Measurements from ENCODE around the gene IER3IP1. TPM values are rescaled to one million over a fixed set of nuclear protein-coding genes. Genes with fewer than 3 reads are reported as not detected.

Gene IER3IP1
- total and polyA plus RNA-seq, 2 donors (not counting 1 experiment from before 2014, with no cell fraction given), result 2.4 to 8.7 TPM

- no peaks in the 10 kb centered on the region for H3K36me3 ChIP-seq (replicated peaks in 1 of 2; ENCODE audit: control extremely low read depth in 1 of 2, control insufficient read depth in 1 of 2, extremely low read depth in 1 of 2, insufficient read depth in 2 of 2, low read length in 1 of 2)
- peaks cover 16% of the 10 kb centered on the region for H4K20me1 ChIP-seq (ENCODE audit: control insufficient read depth, insufficient read depth, low read length, poor library complexity, severe bottlenecking)
- H3K27me3 ChIP-seq (replicated peaks in 1 of 4; ENCODE audit: control extremely low read depth in 1 of 4, control insufficient read depth in 3 of 4, insufficient read depth in 4 of 4, low read length in 3 of 4), result no peaks in the 10 kb centered on the region
- H3K27ac ChIP-seq (ENCODE audit: low read length in 2 of 2), result no peak overlapping the region
- H3K4me1 ChIP-seq (ENCODE audit: control insufficient read depth in 2 of 2, insufficient read depth in 2 of 2, low read length in 2 of 2), result peaks cover 0 to under 1% of the 10 kb centered on the region in 2 donors
- no peak overlapping the region for H2AFZ ChIP-seq (ENCODE audit: insufficient read depth, low read depth, low read length, poor library complexity, severe bottlenecking)
- TF ChIP-seq EZH2 (IDR thresholded peaks at IDR 0.05; ENCODE audit: borderline replicate concordance, insufficient read depth, low read depth, low read length, poor library complexity, severe bottlenecking) (no peak), CTCF (IDR thresholded peaks at IDR 0.05) (no peak)
- Mint-ChIP-seq H3K4me1 (peaks cover 13% of the 10 kb centered on the region), H3K27ac (no peak overlapping the region), H3K4me3 (no peak overlapping the region), H3K9me3 (ENCODE audit: insufficient read depth) (no peaks in the 10 kb centered on the region), H3K27me3 (no peaks in the 10 kb centered on the region)
- no peak overlapping the region for H3K4me2 ChIP-seq (replicated peaks; ENCODE audit: low read depth, low read length, poor library complexity, severe bottlenecking)
- ChIA-PET POLR2A (no interaction called here), CTCF (no interaction called here)
- H3K9ac ChIP-seq (ENCODE audit: low read length), result no peak overlapping the region
- no peak overlapping the region for H3K4me3 ChIP-seq (ENCODE audit: control extremely low read depth in 1 of 5, extremely low read depth in 1 of 5, insufficient read depth in 1 of 5, low read depth in 2 of 5, low read length in 4 of 5)
- no peak for DNase-seq
- no peak for ATAC-seq (ENCODE audit: low read depth)
- peaks cover 63% of the 10 kb centered on the region for H3K79me2 ChIP-seq (ENCODE audit: control insufficient read depth, insufficient read depth, low read length)
- intact Hi-C loops (cut with micrococcal nuclease), result no loop called here
- no peaks in the 10 kb centered on the region for H3K9me3 ChIP-seq (ENCODE audit: control extremely low read depth in 1 of 3, control insufficient read depth in 2 of 3, insufficient read depth in 1 of 3, low read length in 2 of 3)
These were observed 7.7 kb downstream of the IER3IP1 start for GRCh38 chr18:47168509-47168908.

- H3K4me3 Mint-ChIP-seq, result no peak overlapping the region
- Histone ChIP-seq H3K9me3 (ENCODE audit: control extremely low read depth in 1 of 3, control insufficient read depth in 2 of 3, insufficient read depth in 1 of 3, low read length in 2 of 3) (no peaks in the 10 kb centered on the region), H3K27me3 (replicated peaks in 1 of 4; ENCODE audit: control extremely low read depth in 1 of 4, control insufficient read depth in 3 of 4, insufficient read depth in 4 of 4, low read length in 3 of 4) (no peaks in the 10 kb centered on the region), H3K4me3 (ENCODE audit: control extremely low read depth in 1 of 5, extremely low read depth in 1 of 5, insufficient read depth in 1 of 5, low read depth in 2 of 5, low read length in 4 of 5) (no peak overlapping the region), H3K4me1 (ENCODE audit: control insufficient read depth in 2 of 2, insufficient read depth in 2 of 2, low read length in 2 of 2) (peaks cover 0 to 4% of the 10 kb centered on the region in 2 donors), H3K9ac (ENCODE audit: low read length) (no peak overlapping the region), H4K20me1 (ENCODE audit: control insufficient read depth, insufficient read depth, low read length, poor library complexity, severe bottlenecking) (peaks cover 25% of the 10 kb centered on the region), H2AFZ (ENCODE audit: insufficient read depth, low read depth, low read length, poor library complexity, severe bottlenecking) (no peak overlapping the region), H3K27ac (ENCODE audit: low read length in 2 of 2) (no peak overlapping the region), H3K79me2 (ENCODE audit: control insufficient read depth, insufficient read depth, low read length) (peaks cover 59% of the 10 kb centered on the region), H3K4me2 (replicated peaks; ENCODE audit: low read depth, low read length, poor library complexity, severe bottlenecking) (no peak overlapping the region), H3K36me3 (replicated peaks in 1 of 2; ENCODE audit: control extremely low read depth in 1 of 2, control insufficient read depth in 1 of 2, extremely low read depth in 1 of 2, insufficient read depth in 2 of 2, low read length in 1 of 2) (no peaks in the 10 kb centered on the region)
- WGBS (ENCODE audit: insufficient coverage), result 100% methylated on average over 1 of the region's 2 CpGs
- CTCF ChIA-PET, result no interaction called here
- no peak for TF ChIP-seq CTCF (IDR thresholded peaks at IDR 0.05)
- TF ChIP-seq EZH2 (IDR thresholded peaks at IDR 0.05; ENCODE audit: borderline replicate concordance, insufficient read depth, low read depth, low read length, poor library complexity, severe bottlenecking), result no peak
- peaks cover 21% of the 10 kb centered on the region for H3K4me1 Mint-ChIP-seq
- intact Hi-C loops (cut with micrococcal nuclease), result no loop called here
- H3K27me3 Mint-ChIP-seq, result no peaks in the 10 kb centered on the region
- POLR2A ChIA-PET, result no interaction called here
- H3K9me3 Mint-ChIP-seq (ENCODE audit: insufficient read depth), result no peaks in the 10 kb centered on the region
- H3K27ac Mint-ChIP-seq, result no peak overlapping the region
- ATAC-seq (ENCODE audit: low read depth) (no peak), DNase-seq (no peak)
These were observed 9.9 kb downstream of the IER3IP1 start for GRCh38 chr18:47166294-47166693.
